Central memory CD8-positive, alpha-beta T cell (primary cell): ENCODE data around the gene ITPR1.
A peak's percentile ranks its signal among the peaks of the same experiment; 100 is the strongest.

Experiments
- ATAC-seq: fragments of 150-1000 bp; cut with Tn5 transposase; replicated peaks from 2 replicates; pipeline ENCODE4 v1.10.0; 2022; ENCODE audit warnings: mild to moderate bottlenecking, moderate FRiP score, moderate number of reproducible peaks; ENCODE audit not compliant: poor library complexity, severe bottlenecking; ENCODE audit errors: extremely low read depth
- DNase-seq, 2 donors: peaks; one replicate each; pipeline ENCODE4 v3.0.0; 2021; ENCODE audit warnings: low spot score in 2 of 2
- H3K27ac Mint-ChIP-seq: one replicate; pipeline ENCODE4 v1.8.0; 2022; ENCODE audit warnings: low read depth, mild to moderate bottlenecking, moderate library complexity, mixed read lengths
- H3K27me3 Mint-ChIP-seq: one replicate; pipeline ENCODE4 v1.8.0; 2022; ENCODE audit warnings: mixed read lengths
- H3K36me3 Mint-ChIP-seq: one replicate; pipeline ENCODE4 v1.8.0; 2022; ENCODE audit warnings: mild to moderate bottlenecking, moderate library complexity, mixed read lengths; ENCODE audit not compliant: insufficient read depth
- H3K4me1 Mint-ChIP-seq: one replicate; pipeline ENCODE4 v1.8.0; 2022; ENCODE audit warnings: mixed read lengths
- H3K4me3 Mint-ChIP-seq: one replicate; pipeline ENCODE4 v1.8.0; 2022; ENCODE audit warnings: mild to moderate bottlenecking, moderate library complexity, mixed read lengths
- H3K9me3 Mint-ChIP-seq: one replicate; pipeline ENCODE4 v1.8.0; 2022; ENCODE audit warnings: mixed read lengths

Gene ITPR1

GRCh38 chr3:4574426-4574965 lies 81.3 kb downstream of the ITPR1 start:
- no peak overlapping the region for H3K4me3 Mint-ChIP-seq
- no peak for ATAC-seq
- H3K9me3 Mint-ChIP-seq = no peaks in the 10 kb centered on the region
- no peak overlapping the region for H3K27ac Mint-ChIP-seq
- H3K27me3 Mint-ChIP-seq = no peaks in the 10 kb centered on the region
- peaks cover 13% of the 10 kb centered on the region for H3K4me1 Mint-ChIP-seq
- H3K36me3 Mint-ChIP-seq = peaks cover 4% of the 10 kb centered on the region
- DNase-seq = no peak

GRCh38 chr3:4575381-4575780 lies 82.2 kb downstream of the ITPR1 start:
- H3K4me1 Mint-ChIP-seq = peaks cover 13% of the 10 kb centered on the region
- no peaks in the 10 kb centered on the region for H3K9me3 Mint-ChIP-seq
- no peak overlapping the region for H3K4me3 Mint-ChIP-seq
- H3K27me3 Mint-ChIP-seq = no peaks in the 10 kb centered on the region
- ATAC-seq (no peak), DNase-seq (no peak)
- peaks cover 4% of the 10 kb centered on the region for H3K36me3 Mint-ChIP-seq
- no peak overlapping the region for H3K27ac Mint-ChIP-seq

DNA sequence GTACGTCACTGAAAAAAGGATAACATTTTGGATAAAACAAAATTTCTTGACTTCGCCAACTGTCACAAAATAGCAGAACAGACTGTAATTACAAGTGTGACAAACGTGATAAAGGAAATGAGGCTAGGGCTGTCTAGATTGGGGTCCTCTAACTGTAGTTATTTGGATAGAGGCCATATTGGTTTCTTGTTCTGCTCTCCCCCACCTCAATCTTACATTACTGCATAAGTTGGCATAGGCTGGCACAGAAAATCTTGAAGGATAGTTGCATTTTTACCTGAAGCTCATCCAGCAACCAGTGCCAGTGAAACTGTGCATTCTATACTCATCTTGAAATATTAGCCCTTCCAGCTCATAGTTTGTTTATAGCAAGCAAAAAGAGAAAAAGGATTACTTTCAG lies 84.6 kb downstream of the ITPR1 start:
- no peak for DNase-seq
- ATAC-seq = no peak
- Mint-ChIP-seq H3K36me3 (peaks cover 4% of the 10 kb centered on the region), H3K4me3 (no peak overlapping the region), H3K4me1 (peaks cover 15% of the 10 kb centered on the region), H3K27me3 (no peaks in the 10 kb centered on the region), H3K9me3 (no peaks in the 10 kb centered on the region), H3K27ac (no peak overlapping the region)

DNA sequence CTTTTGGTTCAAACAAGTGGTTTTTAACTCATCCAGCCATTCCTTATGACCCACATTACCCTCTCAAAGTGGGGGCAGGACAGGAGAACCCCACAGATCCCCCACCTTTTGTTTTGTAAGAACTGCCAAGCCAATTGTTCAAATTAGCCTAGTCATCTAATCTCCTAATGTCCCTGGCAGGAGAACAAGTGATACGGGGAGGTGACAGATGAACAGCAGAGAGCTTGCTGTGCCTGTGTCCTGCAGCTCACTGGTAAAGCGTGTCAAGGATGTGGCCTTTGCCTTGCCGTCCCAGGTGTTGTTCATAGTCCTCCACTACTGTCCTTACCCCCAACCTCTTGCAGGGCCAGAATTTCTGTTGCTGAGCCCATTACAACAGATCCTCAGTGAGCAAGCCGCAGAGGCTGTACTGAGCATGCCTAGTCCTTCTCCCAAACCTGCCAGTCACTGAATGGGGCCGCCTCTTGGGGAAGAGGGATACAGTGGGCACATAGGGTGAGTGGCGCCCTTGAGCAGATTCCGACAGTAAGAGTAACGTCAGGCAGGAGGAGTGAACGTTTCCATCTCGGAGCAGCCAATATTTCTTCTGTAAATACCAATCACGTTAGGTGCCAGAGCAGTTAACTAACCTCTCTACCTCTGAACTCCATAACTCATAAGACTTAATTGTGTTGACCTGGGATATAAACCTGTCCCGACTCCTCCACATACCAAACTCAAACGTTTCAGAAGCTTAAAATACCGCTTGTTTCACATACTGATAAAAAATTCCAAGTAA lies 87.4 kb downstream of the ITPR1 start:
- Mint-ChIP-seq H3K36me3 (peaks cover 4% of the 10 kb centered on the region), H3K27me3 (no peaks in the 10 kb centered on the region), H3K4me3 (no peak overlapping the region), H3K27ac (peak overlapping the region; percentile 29), H3K9me3 (no peaks in the 10 kb centered on the region), H3K4me1 (peaks cover 39% of the 10 kb centered on the region)
- ATAC-seq = no peak
- DNase-seq = no peak

GRCh38 chr3:4581124-4581424 lies 87.9 kb downstream of the ITPR1 start:
- Mint-ChIP-seq H3K27me3 (no peaks in the 10 kb centered on the region), H3K36me3 (peaks cover 4% of the 10 kb centered on the region), H3K4me1 (peaks cover 44% of the 10 kb centered on the region), H3K27ac (peak overlapping the region; percentile 29), H3K9me3 (no peaks in the 10 kb centered on the region), H3K4me3 (no peak overlapping the region)
- no peak for DNase-seq
- ATAC-seq = no peak

DNA sequence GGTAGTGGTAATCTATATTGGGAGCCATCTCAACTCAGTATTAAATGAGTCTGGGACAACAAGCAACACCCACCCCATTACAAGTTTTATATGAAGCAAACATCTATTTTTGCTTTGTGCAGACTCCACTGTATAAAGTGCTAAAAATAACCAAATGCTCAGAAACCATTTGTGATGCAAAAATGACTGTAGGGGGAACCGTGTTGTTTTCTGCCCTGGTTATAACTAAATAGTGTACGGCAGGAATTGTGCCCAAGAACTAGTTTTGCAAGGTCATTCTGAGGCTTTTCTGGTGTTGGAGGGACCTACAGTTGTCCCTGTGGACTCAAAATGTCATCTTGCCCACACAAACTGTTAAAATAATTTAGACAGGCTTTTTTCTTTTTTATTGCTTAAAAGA lies 88.3 kb downstream of the ITPR1 start:
- H3K4me3 Mint-ChIP-seq = no peak overlapping the region
- peaks cover 4% of the 10 kb centered on the region for H3K36me3 Mint-ChIP-seq
- H3K9me3 Mint-ChIP-seq = no peaks in the 10 kb centered on the region
- no peak for DNase-seq
- no peak overlapping the region for H3K27ac Mint-ChIP-seq
- no peaks in the 10 kb centered on the region for H3K27me3 Mint-ChIP-seq
- no peak for ATAC-seq
- H3K4me1 Mint-ChIP-seq = peaks cover 48% of the 10 kb centered on the region

DNA sequence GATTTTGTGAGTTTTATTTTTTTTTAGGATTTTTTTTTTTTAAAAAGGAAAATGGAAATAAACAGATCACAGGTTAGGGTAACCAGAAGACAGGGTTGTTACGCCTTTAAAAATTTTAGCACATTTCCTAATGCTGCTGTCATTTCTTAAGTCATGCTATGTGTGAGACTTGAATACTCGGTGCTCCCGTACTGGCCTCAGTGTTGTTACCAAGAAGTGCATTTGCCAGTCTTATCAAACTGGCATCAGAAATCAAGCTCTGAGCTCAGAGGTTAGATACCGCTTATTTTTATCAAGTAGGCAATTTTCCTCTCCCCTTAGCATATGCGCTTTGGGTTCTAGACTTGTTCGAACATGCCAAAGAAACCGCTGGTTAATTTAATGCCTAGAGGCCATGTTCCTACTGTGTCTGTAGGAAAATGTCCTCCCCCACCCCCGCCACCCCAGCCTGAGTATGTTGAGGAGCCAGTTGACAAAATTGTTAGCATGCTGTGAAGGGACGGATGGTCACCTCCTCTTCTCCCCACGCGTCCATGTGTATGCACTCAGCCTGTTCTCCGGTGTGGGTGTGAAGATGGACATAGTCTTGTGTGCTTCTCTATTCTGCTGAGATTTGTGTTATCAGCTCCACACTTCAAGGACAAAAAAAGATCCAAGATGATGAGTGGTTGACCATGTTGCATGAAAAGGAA lies 88.9 kb downstream of the ITPR1 start:
- no peak for DNase-seq
- no peaks in the 10 kb centered on the region for H3K9me3 Mint-ChIP-seq

DNA sequence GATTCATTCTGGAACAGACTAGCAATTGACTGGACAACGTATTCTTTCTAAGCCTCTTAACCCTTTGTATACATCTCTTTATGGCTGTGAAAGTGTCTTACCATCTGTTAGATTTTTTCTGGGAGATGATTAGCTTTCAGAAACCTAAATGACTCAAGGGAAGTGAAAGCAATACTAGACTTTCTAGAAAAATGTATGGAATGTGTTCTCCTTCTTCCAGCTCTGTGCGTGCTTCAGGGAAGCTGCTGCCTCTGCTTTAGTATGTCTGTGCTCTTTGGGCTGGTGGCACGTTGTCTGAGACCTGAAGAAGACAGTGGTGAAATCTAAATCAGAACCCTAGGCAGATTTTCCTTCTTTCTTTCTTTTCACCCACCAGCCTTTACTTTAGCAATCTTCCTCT lies 89.5 kb downstream of the ITPR1 start:
- Mint-ChIP-seq H3K27ac (peak overlapping the region; percentile 96), H3K27me3 (no peaks in the 10 kb centered on the region), H3K4me1 (peaks cover 60% of the 10 kb centered on the region), H3K9me3 (no peaks in the 10 kb centered on the region), H3K4me3 (no peak overlapping the region), H3K36me3 (peaks cover 4% of the 10 kb centered on the region)
- DNase-seq = no peak
- ATAC-seq = no peak

More for the DNA sequence above, 88.9 kb downstream of the ITPR1 start:
- peaks cover 4% of the 10 kb centered on the region for H3K36me3 Mint-ChIP-seq
- peak; percentile 44 for ATAC-seq
- no peaks in the 10 kb centered on the region for H3K27me3 Mint-ChIP-seq
- H3K4me3 Mint-ChIP-seq = no peak overlapping the region
- H3K4me1 Mint-ChIP-seq = peaks cover 54% of the 10 kb centered on the region
- H3K27ac Mint-ChIP-seq = no peak overlapping the region

DNA sequence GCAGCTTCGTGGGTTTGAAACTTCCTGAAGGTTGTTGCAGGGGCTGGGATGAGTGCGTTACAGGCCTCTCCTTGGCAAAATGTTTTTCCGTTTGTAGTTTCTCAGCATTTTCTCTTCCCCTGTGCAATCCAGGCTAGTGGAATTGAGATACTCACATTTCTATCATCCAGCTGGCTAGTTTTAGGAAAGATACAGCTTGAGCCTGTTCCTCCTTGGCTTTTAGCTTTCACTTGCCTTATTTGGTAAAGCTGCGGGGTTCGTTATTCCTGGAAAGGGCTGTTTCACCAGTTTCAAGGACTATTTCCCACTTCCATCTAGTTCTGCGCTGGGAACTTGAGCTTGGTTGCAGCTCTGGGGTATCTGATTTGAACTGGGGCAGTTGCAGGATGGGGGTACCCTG lies 90.3 kb downstream of the ITPR1 start:
- ATAC-seq = no peak
- Mint-ChIP-seq H3K27me3 (no peaks in the 10 kb centered on the region), H3K27ac (peak overlapping the region; percentile 96), H3K36me3 (peaks cover 4% of the 10 kb centered on the region), H3K4me3 (no peak overlapping the region), H3K4me1 (peaks cover 67% of the 10 kb centered on the region), H3K9me3 (no peaks in the 10 kb centered on the region)
- no peak for DNase-seq

DNA sequence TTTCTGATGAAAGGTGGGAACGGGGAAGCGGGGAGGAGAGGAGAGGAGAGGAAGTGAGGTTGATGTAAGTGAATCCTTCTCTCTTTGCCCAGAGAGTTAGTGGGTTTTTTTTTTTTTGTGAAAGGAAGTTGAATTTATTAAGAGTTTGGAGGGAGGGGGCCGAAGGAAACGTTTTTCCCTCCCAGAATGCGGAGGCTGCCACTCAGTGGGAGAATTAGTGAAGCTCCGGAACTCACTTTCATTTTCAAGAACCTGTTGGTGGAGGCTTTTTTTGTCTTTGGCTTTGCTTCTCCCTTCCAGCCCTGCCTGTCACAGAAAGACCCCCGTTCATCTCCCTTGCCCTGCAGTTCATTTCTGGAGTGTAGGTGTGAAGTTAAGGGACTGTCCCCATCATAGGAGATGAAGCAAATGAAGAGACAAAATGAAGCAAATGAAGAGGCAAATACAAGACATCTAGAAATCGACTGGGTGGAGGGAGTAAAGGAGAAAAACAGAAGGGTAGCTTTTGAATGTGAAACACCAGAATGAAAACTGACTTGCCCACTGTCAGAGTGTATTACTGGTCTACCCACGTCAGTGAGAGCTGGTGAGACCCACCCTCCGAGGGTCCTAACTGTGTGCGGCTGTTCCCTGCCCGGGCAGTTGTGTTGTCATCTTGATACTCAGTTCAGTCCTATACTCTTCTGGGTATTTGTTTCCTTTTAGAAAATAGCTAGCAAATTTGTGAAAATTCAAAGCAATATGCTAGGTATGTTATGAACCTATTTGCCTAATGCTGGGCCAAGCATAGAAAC lies 91.5 kb downstream of the ITPR1 start:
- Mint-ChIP-seq H3K36me3 (peaks cover 4% of the 10 kb centered on the region), H3K4me1 (peaks cover 78% of the 10 kb centered on the region), H3K9me3 (no peaks in the 10 kb centered on the region), H3K4me3 (peak overlapping the region; percentile 86), H3K27ac (peak overlapping the region; percentile 96), H3K27me3 (no peaks in the 10 kb centered on the region)
- ATAC-seq (peak; percentile 41), DNase-seq (no peak)

DNA sequence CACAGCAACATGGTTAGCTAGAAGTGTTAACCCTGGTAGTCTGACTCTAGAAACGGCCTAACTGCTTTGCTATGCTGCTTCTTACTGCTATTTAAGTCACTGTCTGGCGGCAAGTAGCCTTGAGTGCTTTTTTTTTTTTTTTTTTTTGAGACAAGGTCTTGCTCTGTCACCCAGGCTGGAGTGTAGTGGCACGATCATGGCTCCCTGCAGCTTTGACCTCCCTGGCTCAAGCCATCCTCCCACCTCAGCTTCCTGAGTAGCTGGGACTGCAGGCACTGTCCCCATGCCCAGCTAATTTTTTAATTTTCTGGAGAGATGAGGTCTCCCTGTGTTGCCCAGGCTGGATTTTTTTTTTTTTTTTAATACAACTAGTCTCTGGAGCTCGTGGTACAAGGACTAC lies 93.2 kb downstream of the ITPR1 start:
- Mint-ChIP-seq H3K27ac (peak overlapping the region; percentile 84), H3K36me3 (peaks cover 6% of the 10 kb centered on the region), H3K4me3 (peak overlapping the region; percentile 46), H3K9me3 (no peaks in the 10 kb centered on the region), H3K27me3 (no peaks in the 10 kb centered on the region), H3K4me1 (peaks cover 77% of the 10 kb centered on the region)
- DNase-seq (no peak), ATAC-seq (no peak)

GRCh38 chr3:4587061-4587837 lies 94.1 kb downstream of the ITPR1 start:
- DNase-seq = no peak
- H3K4me1 Mint-ChIP-seq = peaks cover 75% of the 10 kb centered on the region
- peaks cover 6% of the 10 kb centered on the region for H3K36me3 Mint-ChIP-seq
- ATAC-seq = no peak
- H3K27ac Mint-ChIP-seq = peak overlapping the region; percentile 84
- H3K27me3 Mint-ChIP-seq = no peaks in the 10 kb centered on the region
- peak overlapping the region; percentile 46 for H3K4me3 Mint-ChIP-seq
- no peaks in the 10 kb centered on the region for H3K9me3 Mint-ChIP-seq
